GM19463 (cell line): ENCODE data around the gene RAMP1.
"Not testable (repeated sequence)": the region's sequence is repeated elsewhere in the genome, so short reads cannot be mapped to it uniquely, and the experiment has no call there.

Source experiments
- ATAC-seq: cut with Tn5 transposase; IDR thresholded peaks from one replicate; pipeline ENCODE4 v1.9.1; 2021; ENCODE audit warnings: mild to moderate bottlenecking, moderate library complexity; ENCODE audit not compliant: unreplicated experiment

Gene RAMP1

DNA sequence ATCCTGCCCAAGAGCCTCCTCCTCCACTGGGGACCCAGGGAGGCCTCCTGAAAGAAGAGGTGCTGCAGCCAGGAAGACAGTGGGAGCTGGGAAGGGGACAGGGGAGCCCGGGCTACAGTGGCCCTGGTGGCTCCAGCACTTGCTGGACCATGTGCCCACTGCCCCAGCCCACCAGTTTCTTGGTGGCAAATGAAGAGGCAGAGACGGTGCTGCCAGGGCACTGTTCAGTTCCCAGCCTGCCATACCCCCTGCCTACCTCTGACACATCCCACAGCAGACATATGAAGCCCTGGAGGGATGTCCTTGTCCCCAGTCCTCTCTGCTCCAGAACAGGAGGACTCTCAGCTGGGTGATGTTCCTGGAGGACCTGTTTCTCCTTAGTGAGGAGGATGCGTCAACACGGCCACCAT, 3.7 kb downstream of the RAMP1 start:
- no peak for ATAC-seq

DNA sequence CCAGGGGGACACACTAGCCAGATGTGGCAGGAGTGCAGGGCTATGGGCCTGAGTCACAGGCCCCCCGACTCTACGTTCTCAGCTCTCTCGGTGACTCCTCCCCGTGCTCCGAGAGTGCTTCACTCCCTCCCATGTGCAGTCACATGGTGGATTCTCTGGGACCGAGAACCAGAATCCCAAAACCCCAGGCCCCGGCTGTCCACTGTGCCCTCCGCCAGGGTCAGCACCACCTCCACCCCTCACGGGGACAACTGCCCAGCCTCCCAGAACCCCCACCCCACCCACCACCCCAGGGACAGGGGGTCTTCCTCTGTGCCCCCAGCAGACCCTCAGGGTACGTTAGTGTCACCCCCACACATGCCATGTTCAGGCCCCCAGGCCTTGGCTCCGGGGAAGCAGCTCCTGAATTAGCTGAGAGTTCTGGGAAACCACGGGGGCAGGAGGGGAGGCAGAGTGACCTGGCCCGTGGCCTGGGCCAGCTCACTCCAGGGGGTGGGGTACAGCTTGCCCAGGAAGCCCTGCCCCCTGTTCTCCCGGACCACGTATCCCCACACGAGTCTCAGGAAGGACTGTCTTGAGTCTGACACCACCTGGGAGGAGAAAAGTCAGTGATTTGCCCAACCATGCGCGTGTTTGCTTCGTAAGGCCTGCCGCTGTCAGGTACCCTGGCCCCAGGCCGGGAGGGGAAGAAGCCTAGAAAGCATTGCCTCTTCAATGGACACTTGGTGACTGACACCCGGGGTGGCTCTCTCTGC, 4.4 kb downstream of the RAMP1 start:
- ATAC-seq = no peak

DNA sequence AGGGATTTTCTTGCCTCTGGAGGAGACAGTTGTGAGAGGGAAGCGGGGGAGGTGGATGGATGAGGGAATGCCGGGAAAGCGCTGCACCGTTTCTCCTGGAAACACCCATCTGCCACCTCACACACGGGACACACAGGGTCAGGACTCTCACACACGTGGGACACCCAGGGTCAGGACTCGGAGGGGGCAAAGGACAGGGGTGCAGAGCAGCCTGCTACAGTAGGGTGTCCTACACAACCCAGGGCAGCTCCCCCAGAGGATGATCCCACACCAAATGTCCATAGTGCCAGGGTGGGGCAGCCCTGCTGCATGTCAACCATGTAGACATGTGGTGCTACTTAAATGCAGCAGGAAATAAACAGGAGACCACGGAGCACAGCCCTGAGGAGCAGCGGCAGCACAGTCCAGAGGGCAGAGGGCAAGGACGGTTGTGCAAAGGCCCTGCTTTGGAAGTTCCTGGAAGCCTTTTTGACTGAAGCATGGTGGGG, 5.1 kb downstream of the RAMP1 start:
- no peak for ATAC-seq

DNA sequence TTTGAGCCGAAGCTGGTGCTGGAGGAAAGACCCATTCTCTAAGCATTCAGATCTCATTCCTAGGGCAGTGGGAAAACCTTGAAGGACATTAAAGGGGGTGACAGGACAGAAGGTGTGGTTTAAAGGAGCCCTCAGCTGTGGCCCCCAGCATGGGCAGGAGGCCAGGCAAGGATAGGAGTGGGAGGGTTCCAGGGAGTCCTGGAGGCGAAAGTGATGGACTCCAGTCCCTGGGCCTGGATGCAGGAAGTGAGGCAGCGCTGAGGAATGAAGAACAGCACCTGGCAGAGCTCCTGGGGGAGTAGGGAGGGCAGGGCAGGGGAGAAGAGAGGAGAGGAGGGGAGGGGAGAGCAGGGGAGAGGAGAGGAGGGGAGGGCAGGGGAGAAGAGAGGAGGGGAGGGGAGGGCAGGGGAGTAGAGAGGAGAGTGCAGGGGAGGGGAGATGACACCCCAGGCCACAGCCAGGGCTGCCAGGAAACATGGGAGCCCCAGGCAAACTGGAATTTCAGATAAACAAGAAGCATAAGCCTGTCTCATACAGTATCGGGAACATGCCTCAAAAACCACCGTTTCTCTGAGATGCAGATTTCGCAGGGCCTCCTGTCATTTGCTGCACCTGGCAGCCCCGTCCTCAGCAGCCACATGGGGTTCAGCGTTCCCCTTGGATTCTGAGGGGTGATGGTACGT, 5.7 kb downstream of the RAMP1 start:
- ATAC-seq = no peak

DNA sequence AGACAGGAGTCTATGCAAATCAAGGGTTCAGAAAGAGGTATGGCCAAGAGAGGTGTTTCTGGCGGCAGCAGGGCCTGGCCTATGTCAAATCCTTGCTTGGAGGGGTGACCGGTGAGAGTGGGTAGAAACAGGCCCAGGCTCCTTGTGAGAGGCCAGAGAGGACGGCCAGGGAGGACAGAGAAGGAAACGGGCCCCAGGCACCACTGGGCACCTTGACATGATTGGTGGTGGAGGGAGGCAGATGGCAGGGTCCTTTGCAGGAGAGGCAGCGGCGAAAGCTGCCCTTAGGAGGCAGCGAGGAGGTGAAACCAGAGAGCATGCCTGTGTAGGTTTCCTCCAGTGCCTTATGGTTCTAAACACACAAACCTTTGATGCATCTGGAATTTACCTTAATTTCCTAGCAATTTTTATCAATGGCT, 6.2 kb downstream of the RAMP1 start:
- no peak for ATAC-seq

DNA sequence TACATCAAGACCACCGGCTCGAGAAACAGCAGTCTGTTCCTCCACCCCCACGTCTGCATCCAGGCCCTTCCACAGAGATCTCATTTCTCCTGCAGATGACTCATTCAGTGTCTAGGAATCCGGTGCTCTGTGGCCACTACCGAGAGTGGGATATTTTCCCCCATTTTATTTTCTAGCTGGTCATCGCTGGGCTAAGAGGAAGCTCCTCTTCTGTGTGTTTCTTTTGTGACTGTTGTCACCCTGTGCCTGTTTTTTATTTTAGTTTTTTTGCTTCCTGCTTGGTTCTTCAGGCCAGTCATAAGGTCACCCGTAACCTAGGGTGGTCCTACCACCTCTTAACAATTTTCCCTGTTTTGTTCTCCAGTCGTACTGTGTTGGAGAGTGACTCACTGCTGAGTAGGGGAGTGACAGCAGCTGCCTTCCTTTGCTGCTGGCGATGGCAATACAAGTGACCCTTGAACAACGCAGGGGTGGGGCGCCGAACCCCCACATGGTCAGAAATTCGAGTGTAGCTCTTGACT, 6.7 kb downstream of the RAMP1 start:
- ATAC-seq = no peak

DNA sequence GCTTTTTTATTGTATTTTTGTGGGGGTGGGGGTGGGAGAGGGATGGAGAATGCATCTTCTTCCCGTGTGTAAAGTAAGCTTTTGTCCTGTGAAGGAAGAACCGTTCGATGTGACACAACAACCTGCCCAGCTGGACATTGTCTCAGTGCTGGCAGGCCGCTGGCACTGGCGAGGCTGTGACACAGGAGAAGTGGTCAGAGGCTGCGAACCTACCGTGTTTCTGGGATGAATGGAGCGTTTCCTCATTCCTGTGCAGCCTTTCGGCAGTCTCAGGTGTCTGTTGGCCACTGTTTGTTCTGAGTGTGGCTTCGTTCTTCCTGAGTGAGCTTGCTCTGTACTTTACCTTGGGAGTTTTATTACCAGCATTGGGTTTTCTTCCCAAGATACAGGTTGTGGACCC, 8.0 kb downstream of the RAMP1 start:
- ATAC-seq = no peak

DNA sequence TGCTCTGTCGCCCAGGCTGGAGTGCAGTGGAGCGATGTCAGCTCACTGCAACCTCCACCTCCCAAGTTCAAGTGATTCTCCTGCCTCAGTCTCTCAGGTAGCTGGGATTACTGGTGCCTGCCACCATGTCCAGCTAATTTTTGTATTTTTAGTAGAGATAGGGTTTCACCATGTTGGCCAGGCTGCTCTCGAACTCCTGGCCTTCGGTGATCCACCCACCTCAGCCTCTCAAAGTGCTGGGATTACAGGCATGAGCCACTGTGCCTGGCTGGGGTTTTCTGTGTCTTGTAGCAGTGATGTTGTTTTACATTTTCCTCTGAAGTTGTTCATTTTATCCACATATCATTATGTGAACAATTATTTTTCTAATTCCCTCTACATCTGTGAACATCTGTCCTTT, 8.7 kb downstream of the RAMP1 start:
- ATAC-seq = not testable (repeated sequence)

DNA sequence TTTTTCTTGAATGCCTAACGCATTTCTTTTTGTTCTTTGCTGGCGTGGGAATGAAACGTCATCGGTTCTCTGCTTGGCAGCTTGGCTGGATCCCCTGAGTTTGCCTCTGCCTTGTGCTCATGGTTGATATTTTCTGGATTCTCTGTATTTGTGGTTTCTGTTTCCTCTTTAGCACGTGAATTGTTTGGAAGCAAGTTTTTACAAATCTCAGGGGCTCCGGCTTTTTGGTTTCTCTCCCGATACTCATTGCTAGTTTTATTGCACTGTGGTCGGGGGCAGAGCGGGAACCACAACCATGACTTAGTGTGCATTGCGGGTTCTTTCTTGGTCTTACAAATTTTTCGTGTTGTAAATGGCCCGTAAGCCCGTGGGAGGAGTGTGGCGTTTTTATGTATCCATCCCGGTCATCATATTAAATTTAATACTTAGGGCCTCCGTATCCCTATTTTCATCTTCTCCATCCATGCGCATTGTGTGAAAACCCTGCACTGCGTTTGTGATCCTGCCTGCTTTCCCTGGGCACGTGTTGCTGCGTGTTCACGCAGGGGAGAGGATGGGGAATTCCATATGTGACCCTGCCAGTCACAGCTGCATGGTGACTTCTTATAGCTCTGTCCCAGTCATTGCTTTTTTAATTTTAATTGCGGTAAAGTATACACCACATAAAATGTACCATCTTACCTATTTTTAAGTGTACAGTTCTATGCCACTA, 9.4 kb downstream of the RAMP1 start:
- no peak for ATAC-seq

DNA sequence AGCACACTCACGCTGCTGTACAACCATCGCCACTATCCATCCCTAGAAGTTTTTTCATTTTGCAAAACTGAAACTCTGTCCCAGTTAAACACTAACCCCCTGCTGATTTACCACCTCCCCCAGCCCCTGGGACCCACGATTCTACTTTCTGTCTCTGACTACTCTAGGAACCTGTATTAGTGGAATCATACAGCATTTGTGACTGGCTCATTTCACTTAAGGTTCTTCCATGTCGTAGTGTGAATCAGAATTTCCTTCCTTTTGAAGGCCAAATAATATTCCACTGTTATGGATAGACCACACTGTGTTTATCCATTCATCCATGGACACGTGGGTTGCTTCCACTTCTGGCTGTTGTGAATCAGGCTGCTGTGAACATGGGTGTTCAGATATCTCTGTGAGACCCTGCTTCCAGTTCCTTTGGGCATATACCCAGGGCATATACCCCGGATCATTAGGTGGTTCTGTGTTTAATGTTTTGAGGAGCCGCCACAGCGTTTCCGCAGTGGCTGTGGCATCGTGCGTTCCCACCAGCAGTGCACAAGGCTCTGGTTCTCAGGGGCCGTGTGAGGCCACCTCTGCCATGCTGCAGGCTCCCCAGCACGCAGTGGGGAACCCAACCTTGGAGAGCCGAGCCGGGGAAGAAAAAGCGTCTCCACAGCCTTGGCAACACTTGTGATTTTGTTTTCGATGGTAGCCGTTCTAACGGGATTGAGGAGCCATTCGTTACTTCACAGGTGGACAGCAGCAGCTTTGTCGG, 10.1 kb downstream of the RAMP1 start:
- ATAC-seq = no peak

DNA sequence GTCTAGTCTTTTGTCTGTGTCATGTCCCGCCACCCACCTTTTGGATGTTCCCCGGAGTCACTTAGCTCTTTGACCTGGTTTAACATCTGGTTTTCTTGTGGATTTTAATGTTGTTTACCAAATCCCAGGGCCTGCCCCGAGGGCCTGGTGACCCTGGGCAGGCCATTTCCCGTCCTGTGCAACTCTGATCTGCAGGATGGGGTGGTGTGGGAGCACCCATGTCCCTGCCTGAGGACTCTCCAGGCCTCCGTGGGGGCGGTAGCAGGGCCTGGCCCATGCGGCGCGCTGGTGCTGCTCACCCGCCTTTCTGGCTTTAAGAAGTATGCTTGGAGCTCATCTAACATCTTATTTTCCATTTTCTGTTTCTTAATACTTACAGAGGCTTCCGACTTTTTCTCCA, 10.7 kb downstream of the RAMP1 start:
- ATAC-seq = no peak

DNA sequence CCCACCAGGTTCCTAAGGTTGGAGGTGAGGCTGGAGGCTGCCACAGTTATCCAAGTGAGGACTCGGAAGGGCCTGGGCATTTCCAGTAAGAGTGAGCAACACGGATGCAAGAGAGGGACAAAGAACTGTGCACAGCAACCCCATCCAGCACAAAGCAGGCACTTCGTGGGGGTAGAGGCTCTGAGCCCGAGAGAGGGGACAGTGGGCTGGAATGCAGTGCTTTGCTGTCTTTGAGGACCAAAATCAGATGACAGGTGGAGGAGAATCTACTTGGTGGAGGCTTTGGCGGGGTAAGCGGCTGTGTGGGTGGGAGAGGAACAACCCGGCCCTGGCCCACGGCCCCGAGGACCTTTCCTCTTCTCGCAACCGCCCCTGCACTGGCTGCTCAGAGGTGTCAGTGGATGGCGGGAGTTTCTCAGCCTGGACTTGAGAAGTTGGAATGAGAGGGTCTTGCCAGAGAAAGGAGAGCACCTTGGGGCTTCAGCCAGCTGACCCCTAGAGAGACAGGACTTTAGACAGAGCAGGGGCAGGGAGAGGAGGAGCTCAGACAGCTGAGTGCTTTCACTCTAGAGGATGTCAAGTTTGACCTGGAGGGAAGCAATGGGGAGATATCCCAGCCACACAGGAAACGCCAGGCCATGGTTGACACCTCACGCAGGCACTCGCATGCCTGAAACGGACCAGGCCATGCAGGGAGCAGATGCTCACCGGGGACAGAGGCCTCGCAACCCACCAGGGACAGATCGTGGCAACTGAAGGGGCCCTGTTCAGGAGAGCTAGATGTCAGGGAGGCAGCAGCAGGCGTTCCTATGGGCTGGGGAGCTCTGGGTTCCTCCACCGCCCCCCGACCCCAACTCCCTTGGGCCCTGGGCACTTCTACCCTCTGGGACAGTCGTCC, 11.6 kb downstream of the RAMP1 start:
- no peak for ATAC-seq

DNA sequence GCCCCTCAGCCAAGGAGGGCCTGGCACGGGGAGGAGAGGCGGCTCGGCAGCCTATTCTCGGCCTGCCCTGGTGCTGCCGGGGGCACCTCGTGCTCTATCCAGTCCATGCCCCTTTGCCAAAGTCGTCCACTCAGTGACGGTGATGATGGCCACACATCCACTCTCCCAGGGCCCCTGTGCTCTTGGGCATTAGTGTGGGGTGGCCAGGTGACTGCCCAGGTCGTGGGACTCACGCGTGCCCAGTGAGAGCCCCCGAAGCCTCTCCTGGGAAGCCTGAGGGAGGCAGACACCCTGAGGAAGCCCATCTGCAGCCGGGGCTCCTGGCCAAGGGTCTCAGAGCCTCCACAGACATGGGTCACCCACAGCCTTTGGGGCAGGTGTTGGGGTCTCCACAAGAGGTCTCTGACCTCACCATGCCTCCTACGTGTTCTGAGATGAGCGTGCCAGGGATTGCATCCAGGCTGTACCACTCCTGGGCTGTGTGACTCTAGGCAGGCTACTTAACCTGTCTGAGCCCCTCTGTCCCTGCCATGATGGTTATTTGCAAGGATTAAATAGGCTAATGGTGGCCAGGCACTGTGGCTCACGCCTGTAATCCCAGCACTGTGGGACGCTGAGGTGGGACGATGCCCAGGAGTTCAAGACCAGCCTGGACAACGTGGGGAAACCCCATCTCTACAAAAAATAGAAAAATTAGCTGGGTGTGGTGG, 12.9 kb downstream of the RAMP1 start:
- ATAC-seq = no peak

DNA sequence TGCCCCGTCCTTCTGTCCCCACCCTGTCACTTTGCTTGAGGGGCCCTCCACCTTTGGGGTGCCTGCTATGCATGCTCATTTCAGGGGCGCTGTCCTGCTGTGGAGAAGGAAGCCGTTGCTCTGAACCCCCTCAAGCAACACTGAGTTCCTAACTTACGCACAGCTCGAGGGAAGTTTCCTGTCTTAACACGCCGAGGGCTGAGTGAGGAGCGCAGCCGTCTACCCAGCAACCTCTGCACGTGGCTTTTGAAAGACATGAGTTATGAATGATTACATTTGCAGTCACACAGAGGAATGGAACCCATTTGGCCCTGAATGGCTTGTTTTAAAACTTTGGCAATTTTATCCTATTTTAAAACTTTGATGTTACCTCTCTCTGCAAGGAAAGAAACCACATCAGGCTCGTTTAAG, 14.0 kb downstream of the RAMP1 start:
- no peak for ATAC-seq

DNA sequence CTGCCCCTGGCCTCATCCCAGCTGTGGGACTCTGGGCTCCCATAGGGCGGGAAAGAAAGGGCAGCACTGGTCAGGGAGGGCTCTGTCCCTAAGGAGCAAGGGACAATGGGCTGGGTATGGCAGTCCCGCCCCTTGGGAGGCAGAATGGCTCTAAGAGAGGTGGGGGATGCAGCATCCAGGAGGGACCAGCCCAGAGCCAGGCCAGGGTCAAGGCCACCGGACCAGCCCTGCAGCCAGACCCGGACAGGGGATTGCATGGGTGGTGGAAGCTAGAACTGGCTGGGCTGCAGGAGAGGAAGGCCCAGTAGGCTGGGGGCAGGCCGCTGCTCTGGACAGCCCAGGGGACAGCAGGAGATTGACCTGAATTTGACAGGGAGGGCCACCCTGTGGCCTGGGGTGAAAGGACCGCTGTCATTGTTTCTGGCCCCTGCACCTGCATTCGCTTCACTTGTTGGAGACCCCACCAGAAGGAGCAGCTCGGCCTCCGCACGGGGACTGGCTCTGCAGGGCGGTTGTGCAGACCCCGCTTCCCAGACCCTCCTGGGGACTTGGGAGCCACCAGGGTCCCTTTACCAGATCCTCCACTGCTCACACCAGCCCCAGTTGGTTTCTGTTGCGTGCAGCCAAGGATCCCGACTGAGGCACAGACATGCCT, 14.6 kb downstream of the RAMP1 start:
- no peak for ATAC-seq

DNA sequence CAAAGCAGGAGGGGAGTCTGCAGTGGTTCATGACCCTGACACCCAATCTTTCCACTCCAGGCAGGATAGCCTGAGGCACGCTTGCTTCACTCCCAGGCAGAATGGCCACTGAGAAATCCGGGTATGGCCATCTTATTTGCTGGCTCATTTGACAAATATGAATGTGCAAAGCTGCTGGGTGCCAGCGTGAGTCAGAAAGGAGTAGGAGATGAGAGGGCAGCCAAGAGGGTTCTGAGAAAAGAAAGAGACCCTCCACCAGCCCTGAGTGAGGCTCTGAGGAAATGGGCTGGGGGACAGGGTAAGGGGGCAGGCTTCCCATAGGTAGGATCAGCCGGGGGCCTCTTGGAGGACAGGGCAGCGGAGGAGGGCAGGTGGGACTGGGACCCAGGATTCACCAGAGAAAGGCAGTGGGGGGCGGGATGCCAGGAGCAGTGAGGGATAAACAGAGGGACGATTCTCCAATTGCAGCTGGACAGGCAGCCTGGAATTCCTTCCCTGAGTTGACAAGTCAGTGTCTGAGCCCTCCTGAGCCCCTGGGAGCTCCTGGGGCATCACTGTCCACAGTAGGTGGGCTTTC, 15.2 kb downstream of the RAMP1 start:
- ATAC-seq = no peak

DNA sequence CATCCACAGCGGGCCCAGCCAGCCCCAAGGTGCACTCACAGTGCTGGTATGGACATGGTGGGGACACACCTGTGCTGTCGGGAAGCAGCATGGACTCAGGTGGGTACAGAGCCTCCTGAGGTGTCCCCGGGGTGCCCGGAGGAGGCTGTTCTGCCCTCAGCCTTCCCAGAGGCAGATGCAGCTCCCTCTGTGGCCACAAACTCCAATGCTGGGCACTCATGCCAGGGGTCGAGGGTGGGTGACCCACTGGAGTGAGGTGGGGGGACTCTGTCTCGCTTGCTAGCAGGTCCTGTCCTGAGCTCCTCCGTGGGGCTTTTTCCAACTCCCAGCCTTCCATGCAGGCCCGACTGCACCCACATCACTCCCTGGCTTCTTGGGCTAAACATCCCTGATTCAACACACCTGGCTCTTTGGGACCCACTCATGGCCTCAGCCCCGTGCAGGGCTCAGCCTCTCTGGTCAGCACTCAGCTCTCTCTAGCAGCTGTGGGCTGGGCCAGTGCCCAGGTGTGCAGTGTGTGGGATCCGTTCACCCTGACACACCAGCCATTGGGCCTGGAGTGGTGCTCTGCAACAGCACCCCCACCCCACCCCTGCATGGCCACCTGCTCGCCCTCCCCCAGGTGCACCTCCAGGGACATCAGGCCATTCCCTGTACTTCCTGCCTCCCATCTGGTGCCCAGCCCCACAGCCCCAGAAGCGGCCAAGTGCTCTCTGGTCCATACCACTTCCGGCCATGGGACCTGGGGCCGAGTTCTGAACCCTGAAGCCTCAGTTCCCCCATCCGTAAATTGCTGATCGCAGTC, 16.0 kb downstream of the RAMP1 start:
- ATAC-seq = no peak
